Neuronal stem cell (in vitro differentiated cells): ENCODE measurements around the gene SERPINB1.

Experiments
- DNase-seq: peaks from one replicate; pipeline ENCODE4 v3.0.0-alpha.2; 2013; ENCODE audit warnings: low spot score
- H2AFZ ChIP-seq: one replicate; pipeline ENCODE4 v1.6.1; 2013; ENCODE audit warnings: mild to moderate bottlenecking, low read length, inconsistent platforms
- H2AK5ac ChIP-seq: 2 replicates; pipeline ENCODE4 v1.6.1; 2013; ENCODE audit warnings: low read depth, mild to moderate bottlenecking, inconsistent platforms, low read length, moderate library complexity, mixed read lengths
- H2BK120ac ChIP-seq: 2 replicates; pipeline ENCODE4 v1.6.1; 2013; ENCODE audit warnings: low read depth, mild to moderate bottlenecking, inconsistent platforms, low read length, moderate library complexity, mixed read lengths
- H2BK12ac ChIP-seq: one replicate; pipeline ENCODE4 v1.6.1; 2013; ENCODE audit warnings: low read length, inconsistent platforms
- H2BK15ac ChIP-seq: 2 replicates; pipeline ENCODE4 v1.6.1; 2013; ENCODE audit warnings: mild to moderate bottlenecking, low read length, inconsistent platforms, mixed read lengths
- H2BK5ac ChIP-seq: one replicate; pipeline ENCODE4 v1.6.1; 2013; ENCODE audit warnings: inconsistent platforms, mild to moderate bottlenecking, low read length, moderate library complexity
- H3K14ac ChIP-seq: one replicate; pipeline ENCODE4 v1.6.1; 2013; ENCODE audit warnings: low read length, inconsistent platforms
- H3K18ac ChIP-seq: 2 replicates; pipeline ENCODE4 v1.6.1; 2013; ENCODE audit warnings: low read length, inconsistent platforms
- H3K23ac ChIP-seq: 2 replicates; pipeline ENCODE4 v1.6.1; 2013; ENCODE audit warnings: low read depth, mild to moderate bottlenecking, mixed read lengths, low read length, inconsistent platforms; ENCODE audit not compliant: poor library complexity
- H3K27ac ChIP-seq: replicated peaks from 3 replicates; pipeline ENCODE4 v1.5.1; 2013; ENCODE audit warnings: low read length, inconsistent platforms
- H3K27me3 ChIP-seq, 3 experiments: 2 replicates each; pipeline ENCODE4 v1.6.1; 2013; ENCODE audit warnings: low read length in 3 of 3, mild to moderate bottlenecking in 2 of 3, inconsistent platforms in 1 of 3, low read depth in 1 of 3, mixed read lengths in 1 of 3, moderate library complexity in 1 of 3; ENCODE audit not compliant: control insufficient read depth in 3 of 3, insufficient read depth in 3 of 3
- H3K36me3 ChIP-seq, 2 donors: replicated peaks in 1 of 2; 2 replicates each; pipeline ENCODE4 v1.6.1; 2013; ENCODE audit warnings: low read length in 2 of 2; ENCODE audit not compliant: control insufficient read depth in 2 of 2, insufficient read depth in 2 of 2
- H3K4ac ChIP-seq: 2 replicates; pipeline ENCODE4 v1.6.1; 2013; ENCODE audit warnings: inconsistent platforms, mild to moderate bottlenecking, low read length, moderate library complexity
- H3K4me1 ChIP-seq, 2 donors: 1 replicate in 1 of 2; 2 replicates in 1 of 2; pipeline ENCODE4 v1.6.1; 2013; ENCODE audit warnings: low read length in 2 of 2, low read depth in 1 of 2; ENCODE audit not compliant: control insufficient read depth in 2 of 2, insufficient read depth in 1 of 2
- H3K4me2 ChIP-seq: one replicate; pipeline ENCODE4 v1.6.1; 2013; ENCODE audit warnings: mild to moderate bottlenecking, low read length, inconsistent platforms; ENCODE audit not compliant: insufficient read depth, poor library complexity, severe bottlenecking
- H3K4me3 ChIP-seq, 2 donors: 2 replicates each; pipeline ENCODE4 v1.5.1; 2013; ENCODE audit warnings: low read length in 2 of 2, mild to moderate bottlenecking in 2 of 2, inconsistent platforms in 1 of 2, moderate library complexity in 1 of 2
- H3K79me1 ChIP-seq: one replicate; pipeline ENCODE4 v1.6.1; 2013; ENCODE audit warnings: low read depth, mild to moderate bottlenecking, inconsistent platforms, low read length, moderate library complexity
- H3K9ac ChIP-seq: one replicate; pipeline ENCODE4 v1.6.1; 2013; ENCODE audit warnings: mild to moderate bottlenecking, low read depth, low read length, inconsistent platforms; ENCODE audit not compliant: poor library complexity
- H3K9me3 ChIP-seq, 2 donors: replicated peaks in 1 of 2; 2 replicates each; pipeline versions ENCODE3 to v1.6.1; 2013; ENCODE audit warnings: low read length in 2 of 2, mild to moderate bottlenecking in 2 of 2, inconsistent platforms in 1 of 2, low read depth in 1 of 2, mixed read lengths in 1 of 2, moderate library complexity in 1 of 2; ENCODE audit not compliant: control insufficient read depth in 2 of 2, insufficient read depth in 1 of 2
- H4K8ac ChIP-seq: one replicate; pipeline ENCODE4 v1.6.1; 2013; ENCODE audit warnings: low read depth, mild to moderate bottlenecking, inconsistent platforms, low read length, moderate library complexity
- H4K91ac ChIP-seq: one replicate; pipeline ENCODE4 v1.6.1; 2013; ENCODE audit warnings: low read length, low read depth, mild to moderate bottlenecking, inconsistent platforms; ENCODE audit not compliant: poor library complexity
- WGBS, 2 donors: extraction: QIAGEN DNeasy Blood & Tissue Kit; methylation state at CpG; one replicate each; pipeline ENCODE4 v1.1.7; 2013; ENCODE audit warnings: missing lambda C conversion rate in 2 of 2, mixed read lengths in 1 of 2; ENCODE audit not compliant: insufficient read length in 2 of 2, insufficient replicate concordance in 1 of 2; ENCODE audit errors: extremely low coverage in 2 of 2; 5-methylcytosine and 5-hydroxymethylcytosine counted together

The SERPINB1 gene

GRCh38 chr6:2794171-2794730 lies 47.4 kb downstream of the SERPINB1 start:
- Histone ChIP-seq H2BK12ac (no peak overlapping the region), H3K9me3 (no peaks in the 10 kb centered on the region), H2AFZ (no peak overlapping the region), H2BK15ac (no peak overlapping the region), H3K27me3 (no peaks in the 10 kb centered on the region), H4K91ac (no peak overlapping the region), H2BK120ac (no peak overlapping the region), H3K4me2 (no peak overlapping the region), H3K27ac (no peak overlapping the region), H3K14ac (no peak overlapping the region), H3K4me1 (peaks cover 0 to 14% of the 10 kb centered on the region in 2 donors), H2BK5ac (no peak overlapping the region), H3K23ac (no peak overlapping the region), H3K9ac (no peak overlapping the region), H3K4ac (no peak overlapping the region), H4K8ac (no peak overlapping the region), H3K36me3 (no peaks in the 10 kb centered on the region), H2AK5ac (no peak overlapping the region), H3K79me1 (no peaks in the 10 kb centered on the region), H3K4me3 (no peak overlapping the region), H3K18ac (no peak overlapping the region)
- no peak for DNase-seq
- no CpG with 5 or more reads among the region's 5 CpGs for WGBS, 2 donors

DNA sequence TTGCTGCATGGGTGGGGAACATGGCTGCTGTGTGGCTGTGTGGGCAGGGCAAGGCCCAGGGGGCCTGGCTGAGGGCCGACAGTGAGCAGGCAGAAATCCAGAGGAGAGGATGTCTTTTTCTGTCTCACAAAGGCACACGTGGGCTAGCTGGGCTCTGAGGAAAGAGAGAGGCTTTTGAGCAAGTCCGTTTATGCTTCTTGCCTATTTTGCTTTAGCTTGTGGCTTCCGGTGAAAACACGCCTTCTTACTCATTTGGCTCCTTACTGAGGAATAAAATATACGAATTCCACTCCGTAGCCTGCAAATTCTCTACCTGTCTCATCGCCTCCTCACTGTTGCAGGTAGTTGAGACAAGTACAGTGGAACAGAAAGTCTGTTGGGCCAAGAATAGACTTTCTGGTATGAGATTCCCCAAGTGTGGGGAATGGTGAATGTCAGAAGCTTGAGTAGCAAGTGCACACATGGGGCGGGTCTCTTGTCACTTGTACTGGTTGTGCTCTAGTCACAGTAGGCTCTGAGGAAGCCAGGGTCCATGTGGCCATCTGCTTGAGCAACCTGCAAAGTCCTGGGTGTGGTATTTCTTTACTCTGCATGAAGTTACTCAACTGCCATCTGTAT lies 48.0 kb downstream of the SERPINB1 start:
- no peaks in the 10 kb centered on the region for H3K36me3 ChIP-seq
- H2BK5ac ChIP-seq = no peak overlapping the region
- H3K27me3 ChIP-seq = no peaks in the 10 kb centered on the region
- no peak overlapping the region for H3K27ac ChIP-seq
- no CpG with 5 or more reads among the region's 9 CpGs for WGBS, 2 donors
- H3K14ac ChIP-seq = no peak overlapping the region
- no peak overlapping the region for H4K91ac ChIP-seq
- no peak overlapping the region for H2AK5ac ChIP-seq
- H3K9me3 ChIP-seq = no peaks in the 10 kb centered on the region
- H3K4ac ChIP-seq = no peak overlapping the region
- peaks cover 0 to 12% of the 10 kb centered on the region in 2 donors for H3K4me1 ChIP-seq
- DNase-seq = no peak
- no peak overlapping the region for H3K4me2 ChIP-seq
- no peak overlapping the region for H2BK120ac ChIP-seq
- H3K23ac ChIP-seq = no peak overlapping the region
- H4K8ac ChIP-seq = no peak overlapping the region
- no peak overlapping the region for H3K18ac ChIP-seq
- H3K4me3 ChIP-seq = no peak overlapping the region
- no peak overlapping the region for H3K9ac ChIP-seq
- H2AFZ ChIP-seq = no peak overlapping the region
- H2BK15ac ChIP-seq = no peak overlapping the region
- no peak overlapping the region for H2BK12ac ChIP-seq
- H3K79me1 ChIP-seq = no peaks in the 10 kb centered on the region

- Histone ChIP-seq H3K27me3 (no peaks in the 10 kb centered on the region), H2AFZ (no peak overlapping the region), H2BK120ac (no peak overlapping the region), H4K91ac (no peak overlapping the region), H3K9me3 (no peaks in the 10 kb centered on the region), H2BK12ac (no peak overlapping the region), H3K36me3 (peaks cover 2 to 5% of the 10 kb centered on the region in 2 donors), H3K9ac (no peak overlapping the region), H2BK15ac (no peak overlapping the region), H3K4ac (no peak overlapping the region), H3K14ac (peak overlapping the region; percentile 25), H3K18ac (no peak overlapping the region), H4K8ac (no peak overlapping the region), H3K4me1 (peaks cover 0 to 4% of the 10 kb centered on the region in 2 donors), H3K79me1 (no peaks in the 10 kb centered on the region), H3K4me2 (no peak overlapping the region), H3K27ac (no peak overlapping the region), H2AK5ac (no peak overlapping the region), H3K4me3 (no peak overlapping the region), H2BK5ac (no peak overlapping the region), H3K23ac (no peak overlapping the region)
- WGBS, 2 donors = no CpG with 5 or more reads among the region's 17 CpGs
- DNase-seq = no peak
Observed at GRCh38 chr6:2792330-2793110, 49.1 kb downstream of the SERPINB1 start.

DNA sequence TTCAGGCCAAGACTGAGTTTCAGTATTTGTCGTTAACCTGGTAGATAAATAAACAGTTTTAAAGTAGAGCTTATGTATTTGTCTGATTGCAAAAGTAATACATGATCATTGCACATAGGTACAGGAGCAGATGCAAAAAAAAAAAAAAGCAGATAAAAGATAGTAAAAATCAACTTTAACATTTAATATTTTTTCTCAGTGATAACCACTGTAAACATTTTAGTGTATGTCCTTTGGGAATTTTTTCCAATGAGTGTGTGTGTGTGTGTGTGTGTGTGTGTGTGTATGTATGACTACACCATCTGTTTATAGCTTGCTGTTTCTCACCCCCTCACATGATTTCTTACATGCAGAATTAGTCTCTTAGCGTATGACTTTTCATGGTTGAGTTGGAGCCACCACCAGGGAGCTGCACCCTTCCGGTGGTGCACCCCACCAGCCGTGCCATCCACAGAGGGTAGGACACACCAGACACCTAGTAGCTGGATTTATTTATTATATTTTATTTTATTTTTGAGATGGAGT lies 50.2 kb downstream of the SERPINB1 start:
- H3K4ac ChIP-seq = no peak overlapping the region
- H2BK15ac ChIP-seq = no peak overlapping the region
- H3K9ac ChIP-seq = no peak overlapping the region
- WGBS, 2 donors = no CpG with 5 or more reads among the region's 4 CpGs
- H3K27ac ChIP-seq = no peak overlapping the region
- H2BK12ac ChIP-seq = no peak overlapping the region
- no peak for DNase-seq
- H3K9me3 ChIP-seq = no peaks in the 10 kb centered on the region
- no peak overlapping the region for H2AFZ ChIP-seq
- H3K79me1 ChIP-seq = no peaks in the 10 kb centered on the region
- H3K14ac ChIP-seq = no peak overlapping the region
- H4K8ac ChIP-seq = no peak overlapping the region
- peaks cover 0 to 2% of the 10 kb centered on the region in 2 donors for H3K4me1 ChIP-seq
- H4K91ac ChIP-seq = no peak overlapping the region
- H3K36me3 ChIP-seq = peaks cover 3 to 8% of the 10 kb centered on the region in 2 donors
- H3K4me2 ChIP-seq = no peak overlapping the region
- H3K23ac ChIP-seq = no peak overlapping the region
- no peak overlapping the region for H2BK120ac ChIP-seq
- no peak overlapping the region for H2BK5ac ChIP-seq
- no peak overlapping the region for H3K4me3 ChIP-seq
- no peaks in the 10 kb centered on the region for H3K27me3 ChIP-seq
- no peak overlapping the region for H2AK5ac ChIP-seq
- no peak overlapping the region for H3K18ac ChIP-seq
